Osteoblast (primary cell): Measurements from ENCODE around the gene KLK5. TPM values are rescaled to one million over a fixed set of nuclear protein-coding genes. Genes with fewer than 3 reads are reported as not detected.
A peak's percentile ranks its signal among the peaks of the same experiment; 100 is the strongest.

ENCODE experiments used
- DNase-seq: peaks from one replicate; pipeline ENCODE4 v3.0.0; 2011; ENCODE audit warnings: low spot score, mixed read lengths; ENCODE audit not compliant: insufficient read length; ENCODE audit errors: missing footprints
- H2AFZ ChIP-seq: 2 replicates; pipeline ENCODE4 v1.6.0; 2011; ENCODE audit warnings: mild to moderate bottlenecking, low read length
- H3K27ac ChIP-seq: 2 replicates; pipeline ENCODE4 v1.5.1; 2011; ENCODE audit warnings: mild to moderate bottlenecking, low read depth, low read length, moderate library complexity
- H3K27me3 ChIP-seq: 2 replicates; pipeline ENCODE4 v1.6.0; 2012; ENCODE audit warnings: mild to moderate bottlenecking, control low read depth, inconsistent platforms, low read length, moderate library complexity; ENCODE audit not compliant: insufficient read depth
- H3K36me3 ChIP-seq: 2 replicates; pipeline ENCODE4 v1.5.1; 2011; ENCODE audit warnings: mild to moderate bottlenecking, low read length, control low read depth, moderate library complexity; ENCODE audit not compliant: insufficient read depth
- H3K4me1 ChIP-seq: 2 replicates; pipeline ENCODE4 v1.5.1; 2011; ENCODE audit warnings: mild to moderate bottlenecking, low read length, control low read depth, moderate library complexity; ENCODE audit not compliant: insufficient read depth
- H3K4me2 ChIP-seq: 2 replicates; pipeline ENCODE4 v1.6.0; 2011; ENCODE audit warnings: mild to moderate bottlenecking, low read length; ENCODE audit not compliant: insufficient read depth
- H3K4me3 ChIP-seq: fragments of 200-600 bp; sonication (generic); 3 replicates; pipeline ENCODE4 v1.5.1; 2012; ENCODE audit warnings: mild to moderate bottlenecking, low read length, inconsistent platforms; ENCODE audit not compliant: insufficient read depth
- H3K79me2 ChIP-seq: 2 replicates; pipeline ENCODE4 v1.6.0; 2012; ENCODE audit warnings: mild to moderate bottlenecking, low read length, control low read depth, inconsistent platforms; ENCODE audit not compliant: insufficient read depth
- H3K9me3 ChIP-seq: 2 replicates; pipeline ENCODE4 v1.5.1; 2011; ENCODE audit warnings: low read depth, low read length, control low read depth
- H4K20me1 ChIP-seq: 2 replicates; pipeline ENCODE4 v1.6.0; 2012; ENCODE audit warnings: mild to moderate bottlenecking, low read length, control low read depth; ENCODE audit not compliant: insufficient read depth
- total RNA-seq: library from RNA; depleted of rRNA; stranded (reverse); fragments of >200 nt; gene quantifications from 2 replicates; pipeline ENCODE4 v1.2.3, GENCODE V29; 2012
- TF ChIP-seq, protein P1 (sequence below): IDR thresholded peaks from 2 replicates; pipeline ENCODE4 v1.5.1; 2011; ENCODE audit warnings: mild to moderate bottlenecking, low read depth, low read length, moderate library complexity; ENCODE audit errors: extremely low read depth

The KLK5 gene
- total RNA-seq, 1 donor: not detected

- Histone ChIP-seq H3K36me3 (no peaks in the 10 kb centered on the region), H2AFZ (no peak overlapping the region), H4K20me1 (no peaks in the 10 kb centered on the region), H3K79me2 (no peaks in the 10 kb centered on the region), H3K27me3 (peaks cover 6% of the 10 kb centered on the region), H3K4me1 (no peaks in the 10 kb centered on the region), H3K9me3 (no peaks in the 10 kb centered on the region), H3K4me2 (no peak overlapping the region), H3K27ac (no peak overlapping the region), H3K4me3 (no peak overlapping the region)
- TF ChIP-seq, protein P1, sequence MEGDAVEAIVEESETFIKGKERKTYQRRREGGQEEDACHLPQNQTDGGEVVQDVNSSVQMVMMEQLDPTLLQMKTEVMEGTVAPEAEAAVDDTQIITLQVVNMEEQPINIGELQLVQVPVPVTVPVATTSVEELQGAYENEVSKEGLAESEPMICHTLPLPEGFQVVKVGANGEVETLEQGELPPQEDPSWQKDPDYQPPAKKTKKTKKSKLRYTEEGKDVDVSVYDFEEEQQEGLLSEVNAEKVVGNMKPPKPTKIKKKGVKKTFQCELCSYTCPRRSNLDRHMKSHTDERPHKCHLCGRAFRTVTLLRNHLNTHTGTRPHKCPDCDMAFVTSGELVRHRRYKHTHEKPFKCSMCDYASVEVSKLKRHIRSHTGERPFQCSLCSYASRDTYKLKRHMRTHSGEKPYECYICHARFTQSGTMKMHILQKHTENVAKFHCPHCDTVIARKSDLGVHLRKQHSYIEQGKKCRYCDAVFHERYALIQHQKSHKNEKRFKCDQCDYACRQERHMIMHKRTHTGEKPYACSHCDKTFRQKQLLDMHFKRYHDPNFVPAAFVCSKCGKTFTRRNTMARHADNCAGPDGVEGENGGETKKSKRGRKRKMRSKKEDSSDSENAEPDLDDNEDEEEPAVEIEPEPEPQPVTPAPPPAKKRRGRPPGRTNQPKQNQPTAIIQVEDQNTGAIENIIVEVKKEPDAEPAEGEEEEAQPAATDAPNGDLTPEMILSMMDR: no peak
- no peak for DNase-seq
Observed at GRCh38 chr19:50924586-50924985, 28.3 kb downstream of the KLK5 start.

DNA sequence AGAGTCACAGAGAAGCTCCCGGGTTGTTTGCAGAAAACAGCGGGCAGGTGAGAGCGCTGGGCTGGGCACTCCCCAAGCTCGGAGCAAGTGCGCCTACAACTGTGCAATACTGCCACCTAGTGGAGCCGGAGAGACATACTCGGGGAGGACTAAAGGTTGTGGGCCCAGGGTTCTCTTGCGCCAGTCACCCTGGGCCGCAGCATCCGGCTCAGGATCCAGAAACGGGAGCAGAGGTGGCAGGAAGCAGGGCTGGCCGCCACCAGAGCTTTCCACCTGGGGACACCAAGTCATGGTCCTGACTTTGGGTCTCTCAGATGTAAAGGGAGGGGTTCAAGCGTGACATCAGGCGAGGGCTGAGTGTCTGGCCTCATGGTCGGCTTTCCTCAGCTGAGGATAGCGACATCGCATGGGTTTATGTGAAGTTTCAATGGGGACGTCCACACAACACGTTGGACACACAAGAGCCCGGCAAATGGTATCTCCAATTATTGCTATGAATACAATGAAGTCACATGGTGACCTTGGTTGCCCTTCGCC is 30.5 kb downstream of the KLK5 start:
- Histone ChIP-seq H3K36me3 (no peaks in the 10 kb centered on the region), H3K4me3 (no peak overlapping the region), H3K27me3 (peaks cover 6% of the 10 kb centered on the region), H3K4me2 (no peak overlapping the region), H4K20me1 (no peaks in the 10 kb centered on the region), H2AFZ (peak overlapping the region; percentile 31), H3K4me1 (no peaks in the 10 kb centered on the region), H3K79me2 (no peaks in the 10 kb centered on the region), H3K27ac (no peak overlapping the region), H3K9me3 (no peaks in the 10 kb centered on the region)
- DNase-seq: peak; percentile 95
- TF ChIP-seq, protein P1: peak; percentile 81

GRCh38 chr19:50921426-50922316 is 31.2 kb downstream of the KLK5 start:
- Histone ChIP-seq H3K27me3 (peaks cover 6% of the 10 kb centered on the region), H3K4me3 (no peak overlapping the region), H2AFZ (no peak overlapping the region), H3K36me3 (no peaks in the 10 kb centered on the region), H4K20me1 (no peaks in the 10 kb centered on the region), H3K4me1 (no peaks in the 10 kb centered on the region), H3K9me3 (no peaks in the 10 kb centered on the region), H3K79me2 (no peaks in the 10 kb centered on the region), H3K27ac (no peak overlapping the region), H3K4me2 (no peak overlapping the region)
- TF ChIP-seq, protein P1: no peak
- no peak for DNase-seq

DNA sequence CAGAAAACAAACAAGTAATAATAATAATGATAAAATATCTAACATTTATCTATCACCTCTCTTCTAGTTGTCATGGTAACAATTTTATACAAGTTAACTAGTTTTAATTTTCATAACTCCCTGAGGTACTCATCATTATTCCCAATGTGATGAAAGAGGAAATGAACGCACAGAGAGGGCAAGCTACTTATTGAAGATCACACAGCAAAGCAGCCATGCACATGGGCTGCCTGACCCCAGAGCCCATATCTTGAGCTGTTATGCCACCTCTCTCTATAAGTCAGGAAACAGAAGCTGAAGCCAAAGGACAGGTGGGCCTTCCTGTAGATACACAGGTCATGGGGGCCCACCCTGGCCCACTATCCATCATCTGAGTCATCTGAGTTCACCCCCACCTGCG is 36.8 kb downstream of the KLK5 start:
- no peak for DNase-seq
- no peaks in the 10 kb centered on the region for H3K9me3 ChIP-seq
- no peak overlapping the region for H2AFZ ChIP-seq
- no peaks in the 10 kb centered on the region for H3K36me3 ChIP-seq
- no peak overlapping the region for H3K4me2 ChIP-seq
- no peaks in the 10 kb centered on the region for H4K20me1 ChIP-seq
- H3K4me3 ChIP-seq: no peak overlapping the region
- H3K4me1 ChIP-seq: no peaks in the 10 kb centered on the region
- no peaks in the 10 kb centered on the region for H3K79me2 ChIP-seq
- H3K27ac ChIP-seq: no peak overlapping the region
- TF ChIP-seq, protein P1: no peak
- H3K27me3 ChIP-seq: peaks cover 21% of the 10 kb centered on the region
